ENCODE data around the gene RBL2. TPM values are rescaled to one million over a fixed set of nuclear protein-coding genes. Genes with fewer than 3 reads are reported as not detected.
A peak's percentile ranks its signal among the peaks of the same experiment; 100 is the strongest.

Gene RBL2
- total RNA-seq, 1 donor, result 46.2 TPM

- TF ChIP-seq CTCF (IDR thresholded peaks at IDR 0.05; ENCODE audit: insufficient read depth, low read length), result no peak
- no peak overlapping the region for H3K4me3 ChIP-seq (ENCODE audit: low read depth, low read length)
- peak; percentile 72 for DNase-seq (ENCODE audit: low read depth)
These were observed 84.5 kb downstream of the RBL2 start for GRCh38 chr16:53518550-53519416.

- DNase-seq (ENCODE audit: low read depth), result no peak
- H3K4me3 ChIP-seq (ENCODE audit: low read depth, low read length), result no peak overlapping the region
- no peak for TF ChIP-seq CTCF (IDR thresholded peaks at IDR 0.05; ENCODE audit: insufficient read depth, low read length)
These were observed 85.3 kb downstream of the RBL2 start for GRCh38 chr16:53519417-53520091.

GRCh38 chr16:53523126-53523804 is 89.0 kb downstream of the RBL2 start:
- TF ChIP-seq CTCF (IDR thresholded peaks at IDR 0.05; ENCODE audit: insufficient read depth, low read length), result no peak

GRCh38 chr16:53523971-53524548 is 89.8 kb downstream of the RBL2 start:
- no peak for DNase-seq (ENCODE audit: low read depth)
- no peak for TF ChIP-seq CTCF (IDR thresholded peaks at IDR 0.05; ENCODE audit: insufficient read depth, low read length)
- no peak overlapping the region for H3K4me3 ChIP-seq (ENCODE audit: low read depth, low read length)

More at GRCh38 chr16:53523126-53523804, 89.0 kb downstream of the RBL2 start:
- H3K4me3 ChIP-seq (ENCODE audit: low read depth, low read length), result no peak overlapping the region
- no peak for DNase-seq (ENCODE audit: low read depth)

GRCh38 chr16:53528797-53529196 is 94.5 kb downstream of the RBL2 start:
- no peak for TF ChIP-seq CTCF (IDR thresholded peaks at IDR 0.05; ENCODE audit: insufficient read depth, low read length)
- H3K4me3 ChIP-seq (ENCODE audit: low read depth, low read length), result no peak overlapping the region
- DNase-seq (ENCODE audit: low read depth), result no peak

GRCh38 chr16:53529513-53529912 is 95.2 kb downstream of the RBL2 start:
- DNase-seq (ENCODE audit: low read depth), result no peak

More at GRCh38 chr16:53529513-53529912, 95.2 kb downstream of the RBL2 start:
- no peak for TF ChIP-seq CTCF (IDR thresholded peaks at IDR 0.05; ENCODE audit: insufficient read depth, low read length)
- no peak overlapping the region for H3K4me3 ChIP-seq (ENCODE audit: low read depth, low read length)

All from fibroblast of the aortic adventitia (primary cell).